GM21619 (cell line): ENCODE data around the gene C2CD3.

Experiments
- ATAC-seq: cut with Tn5 transposase; IDR thresholded peaks from one replicate; pipeline ENCODE4 v1.9.1; 2021; ENCODE audit not compliant: unreplicated experiment

C2CD3 gene

GRCh38 chr11:74020539-74020938, 150.3 kb downstream of the C2CD3 start:
- peak; percentile 82 for ATAC-seq

- no peak for ATAC-seq
Measured at GRCh38 chr11:74019860-74020259, 150.9 kb downstream of the C2CD3 start.

- no peak for ATAC-seq
Measured at GRCh38 chr11:74019104-74019738, 151.6 kb downstream of the C2CD3 start.

- ATAC-seq: no peak
Measured at GRCh38 chr11:74018331-74019005, 152.3 kb downstream of the C2CD3 start.

GRCh38 chr11:74017631-74018030, 153.2 kb downstream of the C2CD3 start:
- ATAC-seq: no peak

GRCh38 chr11:74015919-74016684, 154.7 kb downstream of the C2CD3 start:
- no peak for ATAC-seq

GRCh38 chr11:74014880-74015279, 155.9 kb downstream of the C2CD3 start:
- ATAC-seq: no peak

- ATAC-seq: no peak
Measured at GRCh38 chr11:74013141-74013540, 157.7 kb downstream of the C2CD3 start.

GRCh38 chr11:74012074-74012809, 158.6 kb downstream of the C2CD3 start:
- no peak for ATAC-seq

GRCh38 chr11:74011360-74012073, 159.3 kb downstream of the C2CD3 start:
- peak; percentile 87 for ATAC-seq

- ATAC-seq: no peak
Measured at GRCh38 chr11:74010306-74011300, 160.2 kb downstream of the C2CD3 start.

- ATAC-seq: no peak
Measured at GRCh38 chr11:74009675-74010305, 161.0 kb downstream of the C2CD3 start.

GRCh38 chr11:74009230-74009547, 161.6 kb downstream of the C2CD3 start:
- no peak for ATAC-seq

- no peak for ATAC-seq
Measured at GRCh38 chr11:74008373-74009229, 162.2 kb downstream of the C2CD3 start, which contains the start of gene UCP3. UCP3 (minus strand) TSS chr11:74009085; CDS start chr11:74007042, 2,043 bp downstream.

GRCh38 chr11:74007691-74008372, 163.0 kb downstream of the C2CD3 start:
- ATAC-seq: no peak

- ATAC-seq: no peak
Measured at GRCh38 chr11:74006743-74007304, 164.0 kb downstream of the C2CD3 start.
